Keratinocyte (primary cell): ENCODE measurements around the gene TSPYL1.

ENCODE experiments used
- CTCF ChIP-seq, 3 experiments: IDR thresholded peaks in 1 of 3; conservative IDR thresholded peaks in 1 of 3; optimal IDR thresholded peaks in 1 of 3; 2 replicates in 2 of 3; 3 replicates in 1 of 3; pipeline versions ENCODE3 to v1.5.1; 2011; ENCODE audit warnings: low read length in 3 of 3, mild to moderate bottlenecking in 3 of 3, moderate library complexity in 2 of 3, control low read depth in 1 of 3, inconsistent platforms in 1 of 3; ENCODE audit not compliant: insufficient read depth in 2 of 3; ENCODE audit errors: extremely low read depth in 1 of 3
- EZH2 ChIP-seq: IDR thresholded peaks from one replicate; pipeline ENCODE4 v1.6.1; 2012; ENCODE audit warnings: inconsistent platforms, mild to moderate bottlenecking, low read length, moderate library complexity

GRCh38 chr6:116247285-116247684 is 32.4 kb downstream of the TSPYL1 start:
- TF ChIP-seq CTCF (optimal IDR thresholded peaks at IDR 0.05 in 1 of 3, IDR thresholded peaks at IDR 0.05 in 1 of 3, conservative IDR thresholded peaks at IDR 0.05 in 1 of 3; ENCODE audit: extremely low read depth in 1 of 3, insufficient read depth in 2 of 3, low read length in 3 of 3) (no peak), EZH2 (no peak)
